Dendritic cell treated with granulocyte-macrophage colony-stimulating factor and Interleukin-4, amounts not matched to agents 40 ng/mL and 50 ng/mL, for 4 days (primary cell): ENCODE measurements around the gene GNB5.
"Not testable (repeated sequence)": the region's sequence is repeated elsewhere in the genome, so short reads cannot be mapped to it uniquely, and the experiment has no call there.

Experiments used
- H3K27ac Mint-ChIP-seq: one replicate; pipeline ENCODE4 v1.8.0; 2022; ENCODE audit warnings: mild to moderate bottlenecking, mixed read lengths
- H3K27me3 Mint-ChIP-seq: one replicate; pipeline ENCODE4 v1.8.0; 2022; ENCODE audit warnings: mild to moderate bottlenecking, mixed read lengths
- H3K36me3 Mint-ChIP-seq: one replicate; pipeline ENCODE4 v1.8.0; 2022; ENCODE audit warnings: low read depth, mixed read lengths
- H3K4me1 Mint-ChIP-seq: one replicate; pipeline ENCODE4 v1.8.0; 2022; ENCODE audit warnings: low read depth, mixed read lengths
- H3K4me3 Mint-ChIP-seq: one replicate; pipeline ENCODE4 v1.8.0; 2022; ENCODE audit warnings: mild to moderate bottlenecking, moderate library complexity, mixed read lengths
- H3K9me3 Mint-ChIP-seq: one replicate; pipeline ENCODE4 v1.8.0; 2022; ENCODE audit warnings: mixed read lengths
- intact Hi-C: fragments of 100-400 bp; cut with micrococcal nuclease; formaldehyde crosslinking; loops from one replicate; pipeline ENCODE4 v1.15.0; 2022

The GNB5 gene

GRCh38 chr15:52191207-52191606 lies at the start of gene GNB5:
Gene GNB5 (minus strand): TSS chr15:52191392. CDS start chr15:52184676, 6,716 bp downstream.
- intact Hi-C loops = no loop called here
- H3K27me3 Mint-ChIP-seq = no peaks in the 10 kb centered on the region
- no peak within 1 kb of the TSS for H3K27ac Mint-ChIP-seq
- no peaks in the 10 kb centered on the region for H3K36me3 Mint-ChIP-seq
- H3K4me3 Mint-ChIP-seq = no peak within 1 kb of the TSS
- H3K4me1 Mint-ChIP-seq = no peaks in the 10 kb centered on the region
- H3K9me3 Mint-ChIP-seq = no peaks in the 10 kb centered on the region

GRCh38 chr15:52240166-52240565 lies 49.0 kb upstream of the GNB5 start:
- Mint-ChIP-seq H3K27ac (no peak overlapping the region), H3K9me3 (no peaks in the 10 kb centered on the region), H3K27me3 (no peaks in the 10 kb centered on the region), H3K4me3 (no peak overlapping the region), H3K4me1 (peaks cover 34% of the 10 kb centered on the region), H3K36me3 (no peaks in the 10 kb centered on the region)
- intact Hi-C loops = no loop called here

DNA sequence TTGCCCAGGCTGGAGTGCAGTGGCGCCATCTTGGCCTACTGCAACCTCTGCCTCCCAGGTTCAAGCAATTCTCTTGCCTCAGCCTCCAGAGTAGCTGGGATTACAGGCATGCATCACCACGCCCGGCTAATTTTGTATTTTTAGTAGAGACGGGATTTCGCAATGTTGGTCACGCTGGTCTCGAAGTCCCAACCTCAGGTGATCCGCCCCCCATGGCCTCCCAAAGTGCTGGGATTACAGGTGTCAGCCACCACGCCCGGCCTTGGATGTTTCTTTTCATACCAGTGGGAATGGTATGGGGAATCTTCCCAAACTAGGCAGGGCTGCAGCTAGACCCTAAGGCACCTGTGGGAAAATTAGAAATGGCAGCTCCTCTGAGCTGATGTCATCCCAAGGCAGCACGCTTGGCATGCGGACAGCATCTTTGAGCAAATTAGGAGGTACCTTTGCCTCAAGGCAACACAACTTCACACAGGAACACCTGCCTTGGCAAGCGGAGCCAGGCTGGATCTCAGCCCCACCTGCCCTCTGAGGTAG lies 47.9 kb upstream of the GNB5 start:
- H3K27me3 Mint-ChIP-seq, H3K36me3 Mint-ChIP-seq, H3K9me3 Mint-ChIP-seq, H3K27ac Mint-ChIP-seq, intact Hi-C loops, H3K4me3 Mint-ChIP-seq: not testable (repeated sequence)
- peaks cover 30% of the 10 kb centered on the region for H3K4me1 Mint-ChIP-seq

DNA sequence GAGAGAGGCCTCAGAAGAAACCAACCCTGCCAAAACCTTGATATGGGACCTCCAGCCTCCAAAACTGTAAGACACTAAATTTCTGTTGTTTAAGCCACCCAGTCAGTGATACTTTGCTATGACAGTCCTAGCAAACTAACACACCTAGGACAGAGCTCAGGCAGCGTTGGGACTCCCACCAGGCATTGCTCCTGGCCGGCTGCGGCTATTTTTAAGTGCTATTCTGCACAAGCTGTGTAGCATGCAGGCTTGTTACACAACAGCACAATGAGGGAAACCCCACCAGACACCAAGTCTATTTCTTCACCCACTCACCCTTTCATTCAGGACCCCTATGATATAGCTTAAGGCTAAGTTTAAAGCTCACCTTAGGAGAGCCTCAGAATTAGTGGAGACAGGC lies 47.0 kb upstream of the GNB5 start:
- Mint-ChIP-seq H3K4me3 (no peak overlapping the region), H3K4me1 (peaks cover 29% of the 10 kb centered on the region), H3K9me3 (no peaks in the 10 kb centered on the region), H3K27ac (no peak overlapping the region), H3K27me3 (no peaks in the 10 kb centered on the region), H3K36me3 (no peaks in the 10 kb centered on the region)
- intact Hi-C loops = no loop called here

DNA sequence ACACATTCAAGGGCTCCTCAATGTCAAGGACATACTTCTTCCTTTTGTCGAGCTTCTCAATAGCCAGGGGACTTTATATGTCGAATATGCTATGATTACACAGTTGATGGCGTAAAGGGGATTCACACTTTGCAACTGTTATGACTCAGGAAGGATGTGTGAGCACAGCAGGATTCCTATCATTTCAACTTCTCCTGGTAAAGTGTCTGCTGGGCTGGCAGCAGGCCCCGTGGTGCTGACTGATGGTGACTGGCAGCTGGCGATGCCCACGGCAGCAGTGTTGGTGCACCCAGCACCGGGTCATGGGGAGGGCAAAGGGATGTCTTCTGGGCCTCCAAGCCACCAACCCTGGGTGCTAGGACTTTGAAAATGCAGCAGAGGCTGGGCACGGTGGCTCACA lies 44.8 kb upstream of the GNB5 start:
- H3K4me3 Mint-ChIP-seq = no peak overlapping the region
- intact Hi-C loops = no loop called here
- no peaks in the 10 kb centered on the region for H3K36me3 Mint-ChIP-seq
- H3K27me3 Mint-ChIP-seq = no peaks in the 10 kb centered on the region
- peaks cover 37% of the 10 kb centered on the region for H3K4me1 Mint-ChIP-seq
- H3K9me3 Mint-ChIP-seq = no peaks in the 10 kb centered on the region
- H3K27ac Mint-ChIP-seq = no peak overlapping the region

DNA sequence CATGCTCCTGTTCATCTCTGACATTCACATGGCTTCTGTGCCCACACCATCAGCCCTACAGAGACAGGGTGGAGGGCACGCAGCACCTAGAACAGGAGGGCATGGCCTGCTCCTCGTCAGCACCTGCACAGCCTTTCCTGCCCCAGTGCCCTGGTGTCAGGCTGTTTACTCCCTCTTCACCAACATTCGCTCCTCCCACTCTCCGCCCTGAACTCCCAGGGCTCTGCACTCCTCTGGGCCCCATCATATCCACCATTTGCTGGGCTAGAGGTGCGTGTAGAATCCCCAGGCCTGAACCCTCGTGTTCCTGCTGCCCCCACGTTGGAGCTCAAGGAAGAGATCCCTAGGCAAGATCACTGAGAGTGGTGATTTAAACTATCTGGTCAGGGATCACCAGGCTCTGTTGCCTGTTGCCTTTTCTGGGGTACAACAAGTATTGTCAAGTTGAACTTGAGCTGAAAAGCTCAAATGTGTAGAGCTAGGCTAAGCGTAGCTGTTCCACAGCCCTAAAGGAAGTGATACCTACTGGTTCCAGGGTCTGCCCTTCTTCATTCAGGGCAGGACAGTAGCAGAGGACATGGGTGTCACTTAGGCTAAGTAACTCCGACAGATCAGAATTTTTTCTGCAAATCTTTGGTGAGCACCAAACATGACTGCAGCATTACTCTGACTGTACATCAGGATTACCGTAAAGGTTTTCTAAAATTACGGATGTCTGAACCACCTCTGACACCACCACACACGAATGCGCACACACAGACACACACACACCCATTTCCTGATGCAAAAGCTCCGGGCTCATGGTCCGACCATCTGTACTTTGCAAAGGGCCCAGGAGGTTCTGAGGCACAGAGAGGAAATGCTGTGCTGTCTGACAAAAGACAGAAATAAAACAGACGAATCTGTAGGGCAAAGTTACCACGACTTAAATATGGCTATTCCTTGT lies 43.7 kb upstream of the GNB5 start:
- peak overlapping the region; percentile 5 for H3K27ac Mint-ChIP-seq
- peaks cover 37% of the 10 kb centered on the region for H3K4me1 Mint-ChIP-seq
- H3K9me3 Mint-ChIP-seq = no peaks in the 10 kb centered on the region
- no peaks in the 10 kb centered on the region for H3K27me3 Mint-ChIP-seq
- intact Hi-C loops = loop anchor here (5.0 kb wide), 1 partner anchor 53 kb away; no protein-coding TSS in a partner anchor
- H3K4me3 Mint-ChIP-seq = no peak overlapping the region
- H3K36me3 Mint-ChIP-seq = no peaks in the 10 kb centered on the region

GRCh38 chr15:52233405-52233804 lies 42.2 kb upstream of the GNB5 start:
- Mint-ChIP-seq H3K9me3 (no peaks in the 10 kb centered on the region), H3K4me1 (peaks cover 37% of the 10 kb centered on the region), H3K36me3 (no peaks in the 10 kb centered on the region), H3K4me3 (no peak overlapping the region), H3K27me3 (no peaks in the 10 kb centered on the region), H3K27ac (peak overlapping the region; percentile 71)
- intact Hi-C loops = loop anchor here (5.0 kb wide), 1 partner anchor 51 kb away; no protein-coding TSS in a partner anchor

DNA sequence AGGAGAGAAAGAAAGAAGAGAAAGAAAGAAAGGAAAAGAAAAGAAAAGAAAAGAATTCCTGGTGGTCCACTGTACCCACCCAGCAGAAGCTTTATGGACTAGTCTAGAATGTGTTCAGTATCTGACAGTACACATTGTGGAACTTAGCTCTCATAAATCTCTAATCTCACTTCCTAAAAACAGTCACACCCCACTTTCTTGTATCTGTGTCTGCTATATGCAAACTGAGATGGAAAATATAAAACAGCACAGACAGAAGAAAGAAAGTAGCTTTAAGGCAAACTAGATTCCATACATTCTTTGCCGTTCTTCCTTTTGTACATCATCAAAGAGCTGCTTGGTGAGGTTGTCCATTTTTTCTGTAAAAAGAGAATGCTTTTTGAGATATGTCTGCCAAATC lies 41.1 kb upstream of the GNB5 start:
- no peaks in the 10 kb centered on the region for H3K9me3 Mint-ChIP-seq
- H3K4me1 Mint-ChIP-seq = peaks cover 34% of the 10 kb centered on the region
- no peak overlapping the region for H3K4me3 Mint-ChIP-seq
- H3K27ac Mint-ChIP-seq = peak overlapping the region; percentile 75
- intact Hi-C loops = loop anchor here (5.0 kb wide), 1 partner anchor 50 kb away; no protein-coding TSS in a partner anchor
- no peaks in the 10 kb centered on the region for H3K27me3 Mint-ChIP-seq
- no peaks in the 10 kb centered on the region for H3K36me3 Mint-ChIP-seq

DNA sequence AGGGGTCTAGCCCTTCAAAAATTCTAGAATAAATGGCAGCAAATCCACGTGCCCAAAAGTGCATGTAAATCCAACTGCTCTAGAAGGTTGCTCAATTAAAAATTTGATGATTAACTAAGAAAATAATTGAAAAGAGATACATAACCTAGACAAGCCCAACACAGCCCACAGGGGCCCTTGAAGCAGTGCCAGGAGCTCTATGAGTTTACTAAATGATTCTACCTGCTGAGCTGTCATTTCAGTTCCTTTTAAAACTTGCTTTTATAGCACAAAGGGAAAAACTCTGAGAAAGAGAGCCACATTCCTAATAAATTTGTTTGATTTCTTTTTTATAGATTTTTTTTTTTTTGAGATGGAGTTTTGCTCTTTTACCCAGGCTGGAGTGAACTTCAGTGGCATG lies 38.9 kb upstream of the GNB5 start:
- Mint-ChIP-seq H3K4me1 (peaks cover 28% of the 10 kb centered on the region), H3K9me3 (no peaks in the 10 kb centered on the region), H3K27ac (no peak overlapping the region), H3K4me3 (no peak overlapping the region), H3K27me3 (no peaks in the 10 kb centered on the region), H3K36me3 (no peaks in the 10 kb centered on the region)
- intact Hi-C loops = loop anchor here (5.0 kb wide), 1 partner anchor 48 kb away; no protein-coding TSS in a partner anchor

DNA sequence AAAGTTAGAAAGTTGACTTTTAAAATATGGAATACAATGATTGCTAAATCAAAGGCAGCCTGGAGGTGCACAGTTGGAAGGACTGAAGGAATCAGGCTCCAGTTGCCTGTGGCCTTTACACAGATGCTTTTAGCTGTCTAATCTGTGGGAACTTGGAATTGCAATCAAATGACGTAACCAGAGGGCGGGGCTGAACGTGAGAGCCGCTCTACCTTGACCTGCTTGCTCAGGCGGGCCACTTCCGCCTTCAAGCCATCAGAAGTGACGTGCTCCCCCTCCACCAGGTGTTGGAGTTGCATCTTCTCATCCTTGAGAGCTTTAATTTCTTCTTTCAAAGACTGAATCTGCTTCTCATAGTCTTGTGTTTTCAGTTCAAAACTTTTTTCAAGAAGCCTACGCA lies 37.7 kb upstream of the GNB5 start:
- H3K4me3 Mint-ChIP-seq = no peak overlapping the region
- intact Hi-C loops = no loop called here
- H3K27me3 Mint-ChIP-seq = no peaks in the 10 kb centered on the region
- H3K9me3 Mint-ChIP-seq = no peaks in the 10 kb centered on the region
- no peaks in the 10 kb centered on the region for H3K36me3 Mint-ChIP-seq
- peaks cover 23% of the 10 kb centered on the region for H3K4me1 Mint-ChIP-seq
- H3K27ac Mint-ChIP-seq = no peak overlapping the region

DNA sequence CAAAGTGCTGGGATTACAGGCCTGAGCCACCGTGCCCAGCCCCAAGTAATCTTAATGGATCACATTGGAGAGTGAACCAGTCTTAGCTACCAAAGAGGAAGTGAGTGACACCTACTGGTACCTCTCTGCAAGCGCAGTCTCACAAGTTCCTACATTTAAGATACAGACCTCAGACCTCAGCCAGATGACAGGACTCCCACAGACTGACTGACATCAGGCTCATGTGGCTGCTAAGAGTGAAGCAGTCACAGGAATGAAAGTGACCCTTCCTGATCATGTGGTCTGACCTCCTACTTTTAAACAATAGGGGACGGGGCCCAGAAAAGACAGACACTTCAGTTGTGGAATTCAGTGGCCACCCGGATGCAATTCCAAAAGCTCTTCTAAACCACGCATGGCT lies 36.3 kb upstream of the GNB5 start:
- intact Hi-C loops = loop anchor here (2.0 kb wide), 1 partner anchor 245 kb away; no protein-coding TSS in a partner anchor
- H3K36me3 Mint-ChIP-seq = no peaks in the 10 kb centered on the region
- peaks cover 12% of the 10 kb centered on the region for H3K4me1 Mint-ChIP-seq
- H3K27ac Mint-ChIP-seq = no peak overlapping the region
- H3K9me3 Mint-ChIP-seq = no peaks in the 10 kb centered on the region
- H3K4me3 Mint-ChIP-seq = no peak overlapping the region
- no peaks in the 10 kb centered on the region for H3K27me3 Mint-ChIP-seq

DNA sequence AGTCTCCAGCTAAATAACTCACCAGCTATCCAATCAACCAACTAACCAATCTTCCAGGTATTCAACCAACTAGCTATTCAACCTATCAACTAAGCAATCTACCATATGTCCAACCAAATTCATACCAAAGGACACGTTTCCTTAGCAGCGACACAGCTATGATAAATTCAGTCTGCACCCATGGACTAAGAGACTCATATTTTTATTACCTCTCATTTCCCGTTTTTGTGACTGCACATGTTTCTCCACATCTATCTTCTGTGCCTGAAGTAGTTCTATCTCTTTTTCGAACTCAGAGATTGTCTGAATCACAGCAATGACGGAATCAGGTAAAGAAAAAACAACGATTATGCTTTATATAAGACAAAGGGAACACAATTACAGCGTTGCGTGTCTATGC lies 34.0 kb upstream of the GNB5 start:
- no peaks in the 10 kb centered on the region for H3K4me1 Mint-ChIP-seq
- H3K27me3 Mint-ChIP-seq = no peaks in the 10 kb centered on the region
- intact Hi-C loops = no loop called here
- H3K9me3 Mint-ChIP-seq = no peaks in the 10 kb centered on the region
- H3K36me3 Mint-ChIP-seq = no peaks in the 10 kb centered on the region
- no peak overlapping the region for H3K4me3 Mint-ChIP-seq
- H3K27ac Mint-ChIP-seq = no peak overlapping the region

- no peaks in the 10 kb centered on the region for H3K4me1 Mint-ChIP-seq
- no peaks in the 10 kb centered on the region for H3K27me3 Mint-ChIP-seq
- no peaks in the 10 kb centered on the region for H3K9me3 Mint-ChIP-seq
- intact Hi-C loops = no loop called here
- H3K4me3 Mint-ChIP-seq = no peak overlapping the region
- H3K36me3 Mint-ChIP-seq = no peaks in the 10 kb centered on the region
- H3K27ac Mint-ChIP-seq = no peak overlapping the region
Measured at GRCh38 chr15:52224211-52224610, 33.0 kb upstream of the GNB5 start.

- Mint-ChIP-seq H3K9me3 (no peaks in the 10 kb centered on the region), H3K4me3 (no peak overlapping the region), H3K27me3 (no peaks in the 10 kb centered on the region), H3K36me3 (no peaks in the 10 kb centered on the region), H3K27ac (no peak overlapping the region), H3K4me1 (no peaks in the 10 kb centered on the region)
- intact Hi-C loops = no loop called here
Measured at GRCh38 chr15:52221730-52222129, 30.5 kb upstream of the GNB5 start.
